Endothelial cell (in vitro differentiated cells): ENCODE measurements around the gene NSMF. TPM values are rescaled to one million over a fixed set of nuclear protein-coding genes. Genes with fewer than 3 reads are reported as not detected.

ENCODE experiments used
- DNase-seq: peaks from one replicate; pipeline ENCODE4 v3.0.0; 2021; ENCODE audit warnings: low spot score
- H3K27ac Mint-ChIP-seq: one replicate; pipeline ENCODE4 v1.8.0; 2021; ENCODE audit warnings: mixed read lengths, inconsistent platforms; ENCODE audit not compliant: unreplicated experiment
- H3K27me3 Mint-ChIP-seq: one replicate; pipeline ENCODE4 v1.8.0; 2021; ENCODE audit warnings: mild to moderate bottlenecking, moderate library complexity, mixed read lengths, inconsistent platforms; ENCODE audit not compliant: unreplicated experiment
- H3K36me3 Mint-ChIP-seq: one replicate; pipeline ENCODE4 v1.8.0; 2021; ENCODE audit warnings: mild to moderate bottlenecking, low read depth, mixed read lengths, inconsistent platforms; ENCODE audit not compliant: unreplicated experiment
- H3K4me1 Mint-ChIP-seq: one replicate; pipeline ENCODE4 v1.8.0; 2021; ENCODE audit warnings: mild to moderate bottlenecking, mixed read lengths, inconsistent platforms; ENCODE audit not compliant: unreplicated experiment
- H3K4me3 Mint-ChIP-seq: one replicate; pipeline ENCODE4 v1.8.0; 2021; ENCODE audit warnings: mild to moderate bottlenecking, mixed read lengths, inconsistent platforms; ENCODE audit not compliant: unreplicated experiment
- H3K9me3 Mint-ChIP-seq: one replicate; pipeline ENCODE4 v1.8.0; 2021; ENCODE audit warnings: mixed read lengths, inconsistent platforms; ENCODE audit not compliant: unreplicated experiment
- CTCF ChIP-seq: fragments of 200-600 bp; sonication (generic); IDR thresholded peaks from one replicate; pipeline ENCODE4 v1.5.0; 2021; ENCODE audit warnings: antibody characterized with exemption; ENCODE audit not compliant: unreplicated experiment
- long read RNA-seq: library from polyadenylated mRNA; unstranded; transcript quantifications from one replicate; pipeline ENCODE4 v2.0.0, GENCODE V29; 2020; ENCODE audit not compliant: unreplicated experiment
- total RNA-seq: library from RNA; stranded (reverse); fragmentation: NEBNext Ultra II Directional; extraction: Animal tissue kit (Norgen Biotek cat#: 25700); gene quantifications from one replicate; pipeline ENCODE4 v1.2.1, GENCODE V29; 2021; ENCODE audit not compliant: unreplicated experiment

NSMF gene, protein sequence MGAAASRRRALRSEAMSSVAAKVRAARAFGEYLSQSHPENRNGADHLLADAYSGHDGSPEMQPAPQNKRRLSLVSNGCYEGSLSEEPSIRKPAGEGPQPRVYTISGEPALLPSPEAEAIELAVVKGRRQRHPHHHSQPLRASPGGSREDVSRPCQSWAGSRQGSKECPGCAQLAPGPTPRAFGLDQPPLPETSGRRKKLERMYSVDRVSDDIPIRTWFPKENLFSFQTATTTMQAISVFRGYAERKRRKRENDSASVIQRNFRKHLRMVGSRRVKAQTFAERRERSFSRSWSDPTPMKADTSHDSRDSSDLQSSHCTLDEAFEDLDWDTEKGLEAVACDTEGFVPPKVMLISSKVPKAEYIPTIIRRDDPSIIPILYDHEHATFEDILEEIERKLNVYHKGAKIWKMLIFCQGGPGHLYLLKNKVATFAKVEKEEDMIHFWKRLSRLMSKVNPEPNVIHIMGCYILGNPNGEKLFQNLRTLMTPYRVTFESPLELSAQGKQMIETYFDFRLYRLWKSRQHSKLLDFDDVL
- total RNA-seq: 43.0 TPM
- long read RNA-seq, partial matches to known transcripts: 2 of 5 reads
- long read RNA-seq, other reads (novel, unspliced or antisense): 3 of 5 reads

- Mint-ChIP-seq H3K36me3 (no peaks in the 10 kb centered on the region), H3K4me3 (peak within 1 kb of the TSS; percentile 21), H3K27me3 (peaks cover 3% of the 10 kb centered on the region), H3K9me3 (no peaks in the 10 kb centered on the region), H3K4me1 (no peaks in the 10 kb centered on the region), H3K27ac (no peak within 1 kb of the TSS)
- TF ChIP-seq CTCF: no peak
- peak; percentile 93 for DNase-seq
Observed at GRCh38 chr9:137459152-137459600, at the start of gene NSMF. NSMF (minus strand) TSS chr9:137459334; CDS start chr9:137459102, 232 bp downstream.

DNA sequence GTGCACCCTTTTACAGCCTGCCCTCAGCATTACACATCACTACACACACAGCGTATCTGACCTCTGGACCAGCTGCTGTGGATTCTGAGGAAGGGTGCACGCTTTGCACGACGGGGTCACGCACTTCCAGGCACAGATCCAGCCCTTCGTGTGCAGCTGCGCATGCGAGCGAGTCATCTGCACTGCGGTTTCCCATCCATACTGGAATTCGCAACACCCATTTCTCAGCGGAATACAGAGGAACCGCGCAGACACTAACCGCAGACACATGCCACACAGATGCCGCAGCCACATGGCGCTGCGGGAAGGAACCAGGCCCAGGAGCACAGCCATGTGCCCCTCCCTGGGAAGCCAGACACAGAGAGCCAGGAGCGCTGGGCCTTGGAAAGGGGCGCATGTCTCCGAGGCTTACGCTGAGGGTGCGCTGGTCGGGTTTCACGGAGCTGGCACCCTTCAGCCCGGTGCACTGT is 47.6 kb upstream of the NSMF start:
- no peak for DNase-seq

GRCh38 chr9:137506274-137506673 is 47.1 kb upstream of the NSMF start:
- Mint-ChIP-seq H3K9me3 (peaks cover 9% of the 10 kb centered on the region), H3K27ac (no peak overlapping the region), H3K4me1 (peaks cover 7% of the 10 kb centered on the region), H3K4me3 (no peak overlapping the region), H3K36me3 (peaks cover 24% of the 10 kb centered on the region), H3K27me3 (peaks cover 25% of the 10 kb centered on the region)
- no peak for DNase-seq
- no peak for TF ChIP-seq CTCF

More for the DNA sequence above, 47.6 kb upstream of the NSMF start:
- peaks cover 5% of the 10 kb centered on the region for H3K4me1 Mint-ChIP-seq
- no peak overlapping the region for H3K4me3 Mint-ChIP-seq
- no peak overlapping the region for H3K27ac Mint-ChIP-seq
- TF ChIP-seq CTCF: no peak
- H3K27me3 Mint-ChIP-seq: peaks cover 22% of the 10 kb centered on the region
- H3K9me3 Mint-ChIP-seq: peaks cover 7% of the 10 kb centered on the region
- peaks cover 23% of the 10 kb centered on the region for H3K36me3 Mint-ChIP-seq

DNA sequence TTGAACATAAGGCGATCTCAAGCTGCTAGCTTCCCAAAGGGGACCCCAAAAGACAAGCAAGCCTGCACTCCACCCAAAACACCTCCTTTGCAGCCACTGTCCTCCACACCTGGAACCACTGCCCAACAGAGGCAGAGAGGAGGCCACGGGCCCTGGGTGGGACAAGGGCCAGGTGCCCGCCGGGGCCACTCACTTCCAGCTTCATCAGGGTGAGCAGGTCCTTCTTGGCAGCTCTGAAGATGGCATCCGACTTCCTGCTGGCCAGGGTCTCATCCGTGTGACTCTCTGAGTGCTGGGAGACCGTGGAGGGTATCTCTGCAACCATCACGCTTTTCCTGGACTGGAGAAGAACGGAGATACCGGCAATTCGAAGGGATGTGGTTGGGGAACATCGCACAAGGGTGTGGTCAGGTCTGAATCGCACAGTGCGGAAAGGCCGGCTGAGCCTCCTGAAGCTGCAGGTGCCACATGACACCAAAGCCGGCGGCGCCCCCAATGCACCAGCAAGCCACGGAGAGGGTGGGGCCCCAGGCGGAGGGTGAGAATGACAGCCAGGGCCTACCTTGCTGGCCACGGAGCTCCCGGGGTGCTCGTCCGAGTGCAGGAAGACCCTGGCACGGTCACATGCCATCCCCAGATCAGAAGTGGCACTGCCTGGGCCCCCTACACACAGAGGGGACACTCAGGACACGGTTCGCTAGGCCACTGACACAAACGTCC is 46.4 kb upstream of the NSMF start:
- no peak overlapping the region for H3K4me3 Mint-ChIP-seq
- peaks cover 24% of the 10 kb centered on the region for H3K36me3 Mint-ChIP-seq
- H3K4me1 Mint-ChIP-seq: peaks cover 7% of the 10 kb centered on the region
- peaks cover 32% of the 10 kb centered on the region for H3K27me3 Mint-ChIP-seq
- no peak for DNase-seq
- peaks cover 9% of the 10 kb centered on the region for H3K9me3 Mint-ChIP-seq
- H3K27ac Mint-ChIP-seq: no peak overlapping the region
- no peak for TF ChIP-seq CTCF
